ENCODE results near the gene FKBP2.

FKBP2 gene

GRCh38 chr11:64286801-64287159 is 45.9 kb downstream of the FKBP2 start:
- no peak for DNase-seq

DNA sequence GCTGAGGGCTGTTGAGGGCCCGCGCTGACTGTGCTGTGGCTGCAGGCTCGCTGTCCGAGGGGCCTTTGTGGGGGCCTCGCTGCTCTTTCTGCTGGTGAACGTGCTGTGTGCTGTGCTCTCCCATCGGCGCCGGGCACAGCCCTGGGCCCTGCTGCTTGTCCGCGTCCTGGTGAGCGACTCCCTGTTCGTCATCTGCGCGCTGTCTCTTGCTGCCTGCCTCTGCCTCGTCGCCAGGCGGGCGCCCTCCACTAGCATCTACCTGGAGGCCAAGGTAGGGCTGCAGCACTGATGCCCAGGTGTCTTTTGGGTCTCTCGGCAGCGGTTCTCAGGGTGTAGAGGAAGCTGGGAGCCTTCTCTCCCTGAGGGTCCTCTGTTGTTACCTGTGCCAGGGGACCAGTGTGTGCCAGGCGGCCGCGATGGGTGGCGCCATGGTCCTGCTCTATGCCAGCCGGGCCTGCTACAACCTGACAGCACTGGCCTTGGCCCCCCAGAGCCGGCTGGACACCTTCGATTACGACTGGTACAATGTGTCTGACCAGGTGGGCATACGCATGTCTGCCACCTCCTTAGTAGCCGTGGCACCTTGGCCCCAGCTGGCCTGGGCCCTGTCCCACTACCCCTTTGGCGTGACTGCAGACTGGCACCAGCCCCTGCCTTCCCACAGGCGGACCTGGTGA is 46.9 kb downstream of the FKBP2 start:
- DNase-seq = no peak

DNA sequence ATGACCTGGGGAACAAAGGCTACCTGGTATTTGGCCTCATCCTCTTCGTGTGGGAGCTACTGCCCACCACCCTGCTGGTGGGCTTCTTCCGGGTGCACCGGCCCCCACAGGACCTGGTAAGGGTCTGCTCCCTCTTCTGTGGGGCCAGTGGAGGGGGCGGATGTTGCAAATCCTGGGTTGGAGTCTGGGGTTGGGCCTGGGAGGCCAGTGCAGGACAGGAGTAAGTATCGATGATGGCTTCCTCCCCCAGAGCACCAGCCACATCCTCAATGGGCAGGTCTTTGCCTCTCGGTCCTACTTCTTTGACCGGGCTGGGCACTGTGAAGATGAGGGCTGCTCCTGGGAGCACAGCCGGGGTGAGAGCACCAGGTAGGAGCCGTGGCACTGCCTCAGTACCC is 47.5 kb downstream of the FKBP2 start:
- no peak for DNase-seq

DNA sequence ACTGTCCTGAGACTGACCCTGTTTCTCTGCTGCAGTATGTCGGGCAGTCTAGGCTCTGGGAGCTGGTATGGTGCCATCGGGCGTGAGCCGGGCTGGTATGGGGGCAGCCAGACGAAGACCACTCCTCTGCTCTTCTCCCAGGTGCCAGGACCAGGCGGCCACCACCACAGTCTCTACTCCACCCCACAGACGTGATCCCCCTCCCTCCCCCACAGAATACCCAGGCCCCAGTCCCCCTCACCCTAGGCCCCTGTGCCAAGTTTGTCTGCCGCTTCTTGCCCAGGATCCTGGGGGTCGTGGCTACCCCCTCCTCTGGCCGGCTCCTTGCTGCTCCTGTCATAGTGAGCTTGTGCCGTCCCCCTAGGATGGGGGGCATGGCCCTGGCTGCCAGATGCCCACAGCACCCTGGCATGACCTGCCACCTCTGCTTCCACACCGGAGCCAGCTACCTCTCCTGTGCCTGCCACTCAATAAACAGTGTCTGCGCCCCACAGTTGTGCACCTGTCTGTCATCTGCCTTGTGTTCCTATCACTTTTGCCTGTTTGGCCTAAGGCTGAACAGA is 48.2 kb downstream of the FKBP2 start:
- no peak for DNase-seq

DNA sequence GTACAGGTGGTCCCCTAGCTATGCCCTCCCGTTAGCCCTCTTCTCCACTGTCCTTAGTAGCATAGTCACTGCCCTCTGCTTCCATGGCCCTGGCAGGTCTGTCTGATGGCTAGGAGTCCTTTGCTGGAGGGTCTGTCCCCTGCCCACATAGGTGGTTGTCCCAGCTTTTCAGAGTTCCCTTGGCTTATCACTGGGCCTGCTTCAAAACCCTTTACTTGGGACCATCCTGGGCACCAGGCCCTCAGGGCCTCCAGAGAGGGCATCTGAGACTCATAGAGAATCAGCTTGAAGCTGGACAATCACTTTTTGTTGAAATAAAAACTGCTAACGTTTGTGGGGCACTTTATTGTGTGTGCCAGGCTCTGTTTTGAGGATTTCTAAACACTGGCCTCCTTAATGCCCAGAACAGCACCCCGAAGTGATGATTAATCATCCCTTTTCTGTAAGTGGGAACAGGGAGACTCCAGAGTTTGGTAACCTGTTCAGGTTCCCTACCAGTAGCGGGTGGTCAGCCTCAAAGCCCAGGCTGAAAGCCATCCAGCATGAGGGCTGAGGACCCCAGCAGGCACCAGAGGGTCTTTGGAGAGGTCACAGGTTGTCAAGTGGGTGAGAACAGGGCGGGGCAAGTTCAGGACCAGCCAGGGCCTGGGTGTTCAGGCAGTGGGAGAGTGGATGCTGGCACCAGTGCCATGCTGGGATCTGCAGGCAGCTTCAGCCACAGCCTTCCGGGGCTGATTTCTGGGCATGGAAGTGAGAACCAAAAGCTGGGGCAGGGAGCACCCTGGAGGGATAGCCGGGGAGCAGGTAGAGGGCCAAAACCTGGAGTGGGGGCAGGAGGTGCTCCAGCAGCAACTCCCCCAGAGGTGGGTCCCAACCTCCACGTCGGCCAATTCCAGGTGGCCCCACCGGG is 49.7 kb downstream of the FKBP2 start:
- DNase-seq = no peak

- DNase-seq = no peak
Measured at GRCh38 chr11:64291262-64291751, 50.4 kb downstream of the FKBP2 start, which contains the start of gene KCNK4. KCNK4 (plus strand) TSS chr11:64291302; CDS start chr11:64293019, 1,717 bp downstream.

GRCh38 chr11:64291752-64292459 is 51.0 kb downstream of the FKBP2 start:
- no peak for DNase-seq

- no peak for DNase-seq
Measured at GRCh38 chr11:64292460-64293254, 51.8 kb downstream of the FKBP2 start.

All from NCI-H2029 treated with DMSO at 0.1 percent for 48 hours (cell line).